Activated CD8-positive, alpha-beta memory T cell treated with anti-CD3 and anti-CD28 coated beads for 4 hours (primary cell): ENCODE measurements around the gene SUN5.
"Not testable (repeated sequence)": the region's sequence is repeated elsewhere in the genome, so short reads cannot be mapped to it uniquely, and the experiment has no call there.

ENCODE experiments used
- DNase-seq, 2 donors: peaks; one replicate each; pipeline ENCODE4 v3.0.0-alpha.2; 2020; ENCODE audit warnings: low read depth in 2 of 2

SUN5 gene

GRCh38 chr20:32977281-32978008 lies 26.8 kb downstream of the SUN5 start:
- DNase-seq, result no peak

GRCh38 chr20:32976746-32977145 lies 27.5 kb downstream of the SUN5 start:
- DNase-seq, result no peak

GRCh38 chr20:32975698-32976674 lies 28.2 kb downstream of the SUN5 start:
- DNase-seq, result no peak

GRCh38 chr20:32975121-32975520 lies 29.1 kb downstream of the SUN5 start:
- DNase-seq, result not testable (repeated sequence)

GRCh38 chr20:32974204-32975064 lies 29.8 kb downstream of the SUN5 start:
- DNase-seq, result not testable (repeated sequence)

GRCh38 chr20:32973077-32973717 lies 31.0 kb downstream of the SUN5 start:
- DNase-seq, result no peak

GRCh38 chr20:32972181-32973076 lies 31.8 kb downstream of the SUN5 start:
- DNase-seq, result peak; percentile 61 to 81

- no peak for DNase-seq
Observed at GRCh38 chr20:32971703-32972161, 32.5 kb downstream of the SUN5 start.

GRCh38 chr20:32970973-32971300 lies 33.3 kb downstream of the SUN5 start:
- DNase-seq, result no peak

GRCh38 chr20:32970115-32970972 lies 33.9 kb downstream of the SUN5 start:
- DNase-seq, result no peak

- no peak for DNase-seq
Observed at GRCh38 chr20:32969356-32970114, 34.7 kb downstream of the SUN5 start.

GRCh38 chr20:32968478-32969241 lies 35.6 kb downstream of the SUN5 start:
- no peak for DNase-seq

GRCh38 chr20:32967961-32968457 lies 36.2 kb downstream of the SUN5 start:
- DNase-seq, result peak; percentile 29 to 35

- peak in 1 of 2 donors; percentile 13 for DNase-seq
Observed at GRCh38 chr20:32966881-32967781, 37.1 kb downstream of the SUN5 start.

- no peak for DNase-seq
Observed at GRCh38 chr20:32966382-32966781, 37.9 kb downstream of the SUN5 start.

GRCh38 chr20:32965581-32966373 lies 38.5 kb downstream of the SUN5 start:
- DNase-seq, result no peak
